Renal pelvis (tissue), 4 donors: ENCODE data around the gene ALG3. TPM values are rescaled to one million over a fixed set of nuclear protein-coding genes. Genes with fewer than 3 reads are reported as not detected.

ENCODE experiments used
- DNase-seq: peaks from one replicate; pipeline ENCODE4 v3.0.0-alpha.2; 2013
- polyA plus RNA-seq, 3 donors: library from polyadenylated mRNA; unstranded; fragments of 120-200 nt; gene quantifications; one replicate each; pipeline ENCODE4 v1.2.1, GENCODE V29; 2013; ENCODE audit not compliant: insufficient read length in 3 of 3

The ALG3 gene
- polyA plus RNA-seq, 3 donors: 38.7 to 41.7 (median 40.6) TPM

DNA sequence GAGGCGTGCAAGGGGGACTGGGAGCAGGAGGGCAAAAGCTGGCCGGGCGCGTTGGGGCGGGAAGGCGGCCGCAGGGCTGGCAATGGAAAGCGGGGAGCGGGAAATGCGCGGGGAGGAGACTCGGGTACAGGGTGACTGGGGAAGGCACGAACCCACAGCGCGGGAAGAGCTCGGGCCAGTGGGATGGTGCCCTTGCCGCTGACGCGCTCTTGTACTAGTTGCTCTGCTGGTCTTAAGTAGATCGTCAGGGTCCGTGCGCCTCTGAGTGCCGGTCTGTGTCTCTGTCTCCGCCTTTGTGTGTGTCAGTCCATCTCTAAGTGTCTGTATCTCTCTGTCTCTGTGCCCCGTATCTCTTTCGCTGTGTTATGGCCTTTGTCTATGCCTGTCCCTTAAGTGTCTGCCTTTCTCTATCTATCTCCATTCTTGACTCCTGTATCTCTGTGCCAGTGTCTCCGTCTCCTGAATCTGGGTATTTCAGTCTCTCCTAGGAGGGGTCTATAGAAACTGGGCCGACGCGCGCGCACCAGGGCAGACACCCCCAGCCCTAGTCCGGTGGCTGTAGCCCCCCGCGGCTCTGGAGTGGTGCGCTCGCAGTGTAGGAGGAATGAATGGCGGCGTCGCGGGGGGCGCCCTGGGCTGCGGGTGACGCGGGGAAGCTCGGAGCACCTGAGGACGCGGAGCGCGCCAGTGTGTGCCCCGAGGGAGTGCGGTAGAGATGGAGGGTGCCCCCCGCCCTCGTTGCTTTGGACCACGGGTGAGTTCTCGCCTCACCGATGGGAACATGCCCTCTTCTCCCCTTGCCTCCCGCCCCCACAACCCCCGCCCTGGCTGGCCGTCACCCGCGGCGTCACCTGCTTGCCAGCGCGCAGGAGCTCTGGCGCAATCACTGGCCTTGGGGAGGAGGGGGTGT lies 13.3 kb upstream of the ALG3 start:
- DNase-seq: no peak

- DNase-seq: no peak
Observed at GRCh38 chr3:184261270-184261853, 12.6 kb upstream of the ALG3 start, which contains the start of gene CAMK2N2. Gene CAMK2N2, minus strand, starts transcription at chr3:184261553. Its CDS starts 268 bp downstream, at chr3:184261285.

GRCh38 chr3:184260724-184261269 lies 12.0 kb upstream of the ALG3 start:
- no peak for DNase-seq

DNA sequence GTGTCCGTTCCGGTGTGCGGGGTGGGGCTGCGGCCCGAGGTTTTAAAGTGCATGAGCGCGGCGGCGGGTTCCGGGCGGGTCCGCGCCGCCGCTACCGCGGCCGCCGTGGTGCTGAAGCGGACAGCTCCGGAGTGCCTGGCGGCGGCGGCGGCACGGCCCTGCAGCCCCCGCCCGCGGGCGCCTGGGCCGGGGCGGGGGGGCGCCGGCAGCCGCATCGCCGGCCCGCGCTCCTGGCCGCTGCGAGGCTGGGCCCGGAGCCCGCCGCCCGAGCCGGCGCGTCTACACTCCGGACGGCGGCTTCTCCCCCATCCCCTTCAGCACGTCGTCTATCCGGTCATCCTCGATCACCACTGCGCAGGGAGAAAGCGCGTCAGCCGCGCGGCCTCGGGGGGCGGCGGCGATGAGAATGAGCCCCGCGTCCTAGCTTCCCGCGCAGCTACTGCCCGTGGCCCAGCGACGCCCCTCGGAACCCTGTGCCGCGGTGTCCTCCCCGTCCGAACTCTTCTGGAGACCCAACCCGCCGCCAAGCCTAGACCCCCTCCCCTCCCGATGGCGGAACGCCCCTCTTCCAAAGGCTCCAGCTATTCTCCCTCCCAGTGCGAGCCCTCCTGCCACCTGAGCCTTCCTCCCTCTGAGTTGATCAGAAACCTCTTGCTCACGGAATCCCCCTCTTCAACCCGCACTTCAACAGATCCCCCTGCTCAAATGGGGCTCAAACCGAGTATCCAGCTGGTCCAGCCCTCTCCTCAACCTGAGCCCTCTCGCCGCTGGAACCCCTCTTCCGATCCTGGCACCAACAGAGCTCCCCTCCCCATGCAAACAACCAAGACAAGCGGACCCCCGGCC lies 11.3 kb upstream of the ALG3 start:
- no peak for DNase-seq

- DNase-seq: no peak
Observed at GRCh38 chr3:184259396-184259877, 10.7 kb upstream of the ALG3 start.

DNA sequence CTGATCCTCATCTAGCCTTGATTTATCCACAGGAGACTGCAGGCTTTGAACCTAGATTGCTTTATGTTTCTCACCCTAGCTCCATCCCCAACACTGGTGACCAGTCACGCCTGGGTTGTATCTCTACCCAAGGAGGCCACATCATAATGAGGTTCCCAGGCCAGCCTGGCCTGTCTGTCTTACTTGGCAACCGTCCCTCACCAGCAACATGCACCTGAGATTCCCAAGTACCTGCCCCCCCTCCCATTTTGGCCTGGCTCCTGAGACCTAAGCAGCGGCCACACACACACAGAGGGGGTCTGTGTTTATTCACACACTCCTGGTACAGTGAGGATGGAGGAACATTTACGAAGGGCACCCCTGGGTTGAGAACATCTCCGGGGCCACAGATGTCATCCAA lies 10.2 kb upstream of the ALG3 start:
- no peak for DNase-seq

DNA sequence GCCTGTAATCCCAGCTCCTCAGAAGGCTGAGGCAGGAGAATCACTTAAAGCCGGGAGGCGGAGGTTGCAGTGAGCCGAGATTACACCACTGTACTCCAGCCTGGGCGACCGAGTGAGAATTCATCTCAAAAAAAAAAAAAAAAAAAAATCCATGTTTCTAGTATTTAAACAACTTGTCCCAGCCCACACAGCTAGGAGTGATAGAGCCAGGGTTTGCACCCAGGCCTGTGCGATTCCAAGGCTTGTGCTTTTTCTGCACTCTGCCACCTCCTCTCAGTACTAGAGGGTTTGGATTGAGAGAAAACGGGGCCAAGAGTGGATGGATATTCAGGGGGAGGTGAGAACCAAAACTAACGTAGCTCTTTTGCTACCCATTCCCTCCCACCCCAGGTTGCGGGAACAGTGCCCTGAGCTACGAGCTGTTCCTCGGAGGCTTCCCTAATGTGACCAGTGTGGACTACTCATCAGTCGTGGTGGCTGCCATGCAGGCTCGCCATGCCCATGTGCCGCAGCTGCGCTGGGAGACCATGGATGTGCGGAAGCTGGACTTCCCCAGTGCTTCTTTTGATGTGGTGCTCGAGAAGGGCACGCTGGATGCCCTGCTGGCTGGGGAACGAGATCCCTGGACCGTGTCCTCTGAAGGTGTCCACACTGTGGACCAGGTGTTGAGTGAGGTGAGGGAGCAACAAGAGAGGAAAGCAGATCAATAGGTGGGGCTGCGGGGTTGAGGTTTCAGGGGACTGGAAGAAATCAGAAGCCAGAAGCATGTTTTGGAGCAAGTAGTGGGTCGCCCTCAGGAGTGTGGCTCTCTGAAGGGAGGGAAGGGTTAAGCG lies 8.5 kb upstream of the ALG3 start:
- DNase-seq: no peak

GRCh38 chr3:184255291-184256039 lies 6.7 kb upstream of the ALG3 start:
- no peak for DNase-seq

DNA sequence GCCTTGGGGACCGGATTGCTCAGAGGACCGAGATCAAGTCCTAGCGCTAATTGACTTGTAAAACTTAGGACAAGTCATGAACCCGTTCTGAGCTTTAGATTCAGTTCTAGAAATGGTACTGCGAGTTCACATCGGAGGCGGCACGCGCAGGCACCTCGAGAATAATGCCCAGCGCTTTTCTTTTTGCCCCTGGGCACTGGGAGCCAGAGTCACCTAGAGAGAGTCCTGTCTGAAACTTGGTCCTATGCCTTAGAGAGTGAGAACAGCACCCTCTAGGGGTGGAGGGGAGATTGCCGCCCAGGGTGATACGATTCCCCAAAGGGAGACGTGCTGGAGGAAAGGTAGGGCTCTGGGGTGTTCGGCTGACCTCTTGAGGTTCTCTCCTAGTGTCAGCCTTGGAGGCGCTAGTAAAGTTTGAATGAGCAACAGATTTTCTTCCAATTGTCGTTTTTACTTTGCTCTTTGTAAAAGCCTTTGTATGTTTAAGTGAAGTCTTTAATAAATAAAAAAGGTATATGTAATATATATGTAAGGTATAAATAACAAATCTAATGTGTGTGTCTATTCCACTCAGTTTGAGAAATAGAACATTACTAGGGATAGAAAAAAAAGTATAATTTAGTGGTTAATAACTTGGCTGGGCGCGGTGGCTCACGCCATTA lies 1.5 kb upstream of the ALG3 start:
- DNase-seq: peak; percentile 84

GRCh38 chr3:184249412-184250166 lies 827 bp upstream of the ALG3 start, which contains the start of gene EEF1AKMT4:
Gene EEF1AKMT4, plus strand, starts transcription at chr3:184249672. Its CDS starts 23 bp downstream, at chr3:184249695.
- peak; percentile 96 for DNase-seq

- DNase-seq: no peak
Observed at GRCh38 chr3:184242297-184242685, 6.5 kb downstream of the ALG3 start.

DNA sequence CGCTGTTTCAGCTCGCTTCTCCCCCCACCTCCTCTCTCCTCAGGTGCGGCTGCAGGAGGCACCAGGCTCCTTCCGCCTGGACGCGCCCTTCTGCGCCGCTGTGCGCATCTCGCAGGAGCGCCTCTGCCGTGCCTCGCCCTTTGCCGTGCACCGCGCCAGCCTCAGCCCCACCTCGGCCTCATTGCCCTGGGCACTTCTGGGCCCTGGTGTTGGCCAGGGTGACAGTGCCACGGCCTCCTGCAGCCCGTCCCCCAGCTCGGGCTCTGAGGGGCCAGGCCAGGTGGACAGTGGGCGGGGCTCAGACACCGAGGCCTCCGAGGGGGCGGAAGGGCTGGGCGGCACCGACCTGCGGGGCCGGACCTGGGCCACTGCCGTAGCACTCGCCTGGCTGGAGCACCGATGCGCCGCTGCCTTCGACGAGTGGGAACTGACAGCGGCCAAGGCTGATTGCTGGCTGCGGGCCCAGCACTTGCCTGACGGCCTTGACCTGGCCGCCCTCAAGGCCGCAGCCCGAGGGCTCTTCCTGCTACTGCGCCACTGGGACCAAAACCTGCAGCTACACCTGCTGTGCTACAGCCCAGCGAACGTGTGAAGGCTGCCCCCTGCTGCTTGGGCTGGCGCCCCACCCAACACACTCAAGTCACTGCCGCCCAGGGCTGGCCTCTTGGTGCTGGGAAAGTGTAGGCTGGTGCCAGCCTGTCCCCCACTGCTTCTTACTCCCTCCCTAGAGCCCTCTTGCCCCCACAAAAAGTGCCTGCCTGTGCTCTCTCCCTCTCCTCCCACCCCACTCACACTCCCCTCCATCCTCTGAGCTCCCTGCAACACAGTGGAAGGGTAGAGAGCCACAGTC lies 7.1 kb downstream of the ALG3 start:
- DNase-seq: no peak

- DNase-seq: no peak
Observed at GRCh38 chr3:184241141-184241446, 7.7 kb downstream of the ALG3 start.

DNA sequence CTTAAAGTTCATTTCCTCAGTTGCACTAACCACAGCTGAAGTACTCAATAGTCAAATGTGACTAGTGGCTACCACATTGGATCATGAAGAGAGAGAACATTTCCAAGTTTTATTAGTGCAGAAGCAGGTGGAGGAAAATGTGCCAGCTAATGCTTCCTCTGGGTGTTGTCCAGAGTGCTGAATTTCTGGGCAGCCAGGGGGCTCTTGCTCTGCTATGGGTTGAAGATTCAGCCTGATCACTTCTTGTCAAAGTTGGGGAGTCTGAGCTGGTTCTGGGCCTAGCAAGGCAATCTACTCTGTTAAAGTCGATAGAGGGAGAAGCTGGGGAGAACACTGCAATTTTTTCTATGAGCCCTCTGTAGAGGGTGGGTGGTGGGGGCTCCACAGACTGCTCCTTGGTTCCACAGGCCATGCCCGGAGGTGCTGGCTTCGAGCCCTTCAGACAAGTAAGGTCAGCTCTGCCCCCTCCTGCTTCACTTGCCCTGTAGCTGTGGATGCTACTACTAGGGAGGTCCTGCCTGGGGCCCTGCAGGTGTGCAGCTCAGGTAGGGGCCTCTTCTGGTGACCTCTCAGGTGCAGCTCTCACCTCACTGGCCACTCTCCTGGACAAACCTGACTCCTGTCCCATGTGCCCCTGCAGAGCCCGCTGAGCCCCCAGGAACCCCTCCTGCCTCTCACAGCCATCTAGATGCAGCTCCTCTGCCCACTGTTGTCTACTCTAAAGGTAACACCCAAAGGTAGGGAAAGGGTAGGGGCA lies 8.2 kb downstream of the ALG3 start:
- DNase-seq: no peak

GRCh38 chr3:184239708-184240107 lies 9.1 kb downstream of the ALG3 start:
- no peak for DNase-seq

DNA sequence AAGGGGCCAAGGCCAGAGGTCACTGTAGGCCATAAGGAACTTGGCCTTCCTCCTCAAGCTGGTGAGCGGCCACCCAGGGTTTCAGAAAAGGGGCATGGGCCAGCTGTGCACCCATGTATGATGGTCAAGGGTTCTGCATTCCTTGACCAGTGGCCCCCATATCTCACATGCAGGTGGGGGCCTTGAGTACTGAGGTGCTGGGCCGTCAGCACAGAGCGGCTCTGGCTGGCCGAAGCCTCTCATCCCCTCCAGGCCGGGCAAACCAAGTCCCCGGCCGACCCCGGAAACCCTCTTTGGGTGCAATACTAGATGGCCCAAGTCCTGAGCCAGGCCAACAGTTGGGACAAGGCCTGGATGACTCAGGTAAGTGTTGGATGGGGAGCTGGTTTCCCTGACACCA lies 9.5 kb downstream of the ALG3 start:
- DNase-seq: no peak

- no peak for DNase-seq
Observed at GRCh38 chr3:184238246-184238818, 10.4 kb downstream of the ALG3 start.
